ENCODE results near the gene CDK9. TPM values are rescaled to one million over a fixed set of nuclear protein-coding genes. Genes with fewer than 3 reads are reported as not detected.

CDK9 gene
- total RNA-seq, 1 donor from 2014 or later: 22.4 TPM

DNA sequence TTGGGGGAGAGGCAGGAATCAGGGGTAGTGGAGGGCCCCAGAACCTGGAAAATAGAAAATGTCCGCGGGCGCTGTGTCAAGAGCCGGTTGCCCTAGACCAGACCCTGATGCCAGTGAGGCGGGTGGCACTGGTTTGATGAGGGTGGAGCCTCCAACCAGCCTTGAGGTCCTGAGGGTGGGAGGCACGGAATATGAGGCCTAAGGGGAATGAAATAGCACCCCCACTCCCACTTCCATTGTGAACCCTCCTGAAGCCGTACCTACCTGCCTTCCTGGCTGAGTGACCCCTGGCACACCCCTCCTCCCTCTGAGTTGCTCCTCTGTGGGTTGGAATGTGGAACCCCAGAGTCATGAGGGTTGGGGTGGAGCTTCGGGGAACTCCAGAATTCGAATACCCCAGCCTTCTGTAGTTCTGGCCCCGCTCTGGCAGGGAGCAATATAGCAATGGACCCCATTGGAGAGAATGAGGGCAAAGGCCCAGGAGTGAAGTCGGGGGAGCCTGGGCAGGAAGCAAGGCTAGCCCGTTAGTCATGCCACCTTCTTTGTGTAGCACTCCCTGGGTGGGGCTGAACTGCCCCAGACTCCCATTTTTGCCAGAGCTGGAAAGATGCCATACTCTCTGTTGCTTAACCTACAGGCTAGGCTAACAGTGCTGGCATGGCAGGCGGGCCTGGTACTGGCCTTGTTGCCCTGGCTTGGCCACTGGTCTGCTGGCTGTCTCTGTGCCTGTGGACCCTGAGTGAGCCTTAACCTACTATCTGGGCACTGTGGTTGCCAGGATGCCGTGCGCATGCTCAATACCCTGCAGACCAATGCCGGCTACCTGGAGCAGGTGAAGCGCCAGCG is 17.9 kb downstream of the CDK9 start:
- no peak for DNase-seq (ENCODE audit: low spot score)

GRCh38 chr9:127805620-127806019 is 19.8 kb downstream of the CDK9 start:
- DNase-seq (ENCODE audit: low spot score): no peak

- no peak for DNase-seq (ENCODE audit: low spot score)
Observed at GRCh38 chr9:127806871-127807270, 21.0 kb downstream of the CDK9 start.

GRCh38 chr9:127808347-127809001 is 22.6 kb downstream of the CDK9 start:
- DNase-seq (ENCODE audit: low spot score): no peak

- DNase-seq (ENCODE audit: low spot score): no peak
Observed at GRCh38 chr9:127809002-127809539, 23.2 kb downstream of the CDK9 start.

- DNase-seq (ENCODE audit: low spot score): no peak
Observed at GRCh38 chr9:127809540-127810377, 23.9 kb downstream of the CDK9 start.

- DNase-seq (ENCODE audit: low spot score): no peak
Observed at GRCh38 chr9:127810378-127811187, 24.7 kb downstream of the CDK9 start.

GRCh38 chr9:127812011-127812410 is 26.2 kb downstream of the CDK9 start:
- DNase-seq (ENCODE audit: low spot score): no peak

DNA sequence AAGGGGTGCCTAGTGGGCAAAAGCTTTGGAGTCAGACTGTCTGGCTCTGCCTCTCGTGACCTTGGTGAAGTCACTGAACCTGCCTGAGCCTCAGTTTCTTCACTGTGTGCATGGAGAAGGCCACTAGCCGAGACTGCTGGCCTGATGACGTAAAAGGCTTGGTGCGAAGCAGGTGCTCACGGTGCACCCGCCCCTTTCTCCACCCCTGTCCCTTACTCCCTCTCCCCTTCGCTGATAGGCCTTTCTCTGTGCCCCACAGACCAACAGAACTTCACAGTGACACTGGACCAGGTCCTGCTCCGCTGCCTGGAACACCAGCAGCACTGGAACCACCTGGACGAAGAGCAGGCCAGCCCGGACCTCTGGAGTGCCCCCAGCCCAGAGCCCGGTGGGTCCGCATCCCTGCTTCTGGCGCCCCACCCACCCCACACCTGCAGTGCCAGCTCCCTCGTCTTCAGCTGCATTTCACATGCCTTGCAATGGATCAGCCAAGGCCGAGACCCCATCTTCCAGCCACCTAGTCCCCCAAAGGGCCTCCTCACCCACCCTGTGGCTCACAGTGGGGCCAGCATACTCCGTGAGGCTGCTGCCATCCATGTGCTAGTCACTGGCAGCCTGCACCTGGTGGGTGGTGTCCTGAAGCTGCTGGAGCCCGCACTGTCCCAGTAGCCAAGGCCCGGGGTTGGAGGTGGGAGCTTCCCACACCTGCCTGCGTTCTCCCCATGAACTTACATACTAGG is 27.3 kb downstream of the CDK9 start:
- no peak for DNase-seq (ENCODE audit: low spot score)

DNA sequence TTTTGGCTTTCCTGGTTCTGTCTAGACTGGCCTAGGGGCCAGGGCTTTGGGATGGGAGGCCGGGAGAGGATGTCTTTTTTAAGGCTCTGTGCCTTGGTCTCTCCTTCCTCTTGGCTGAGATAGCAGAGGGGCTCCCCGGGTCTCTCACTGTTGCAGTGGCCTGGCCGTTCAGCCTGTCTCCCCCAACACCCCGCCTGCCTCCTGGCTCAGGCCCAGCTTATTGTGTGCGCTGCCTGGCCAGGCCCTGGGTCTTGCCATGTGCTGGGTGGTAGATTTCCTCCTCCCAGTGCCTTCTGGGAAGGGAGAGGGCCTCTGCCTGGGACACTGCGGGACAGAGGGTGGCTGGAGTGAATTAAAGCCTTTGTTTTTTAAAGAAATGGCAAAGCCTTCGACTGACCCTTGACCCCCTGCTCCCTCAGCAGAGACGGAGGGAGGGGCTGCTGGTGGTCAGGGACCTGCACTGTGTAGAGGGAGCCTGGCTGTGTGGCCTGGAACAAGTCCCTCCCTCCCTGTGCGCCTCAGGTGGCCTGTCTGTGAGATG is 27.9 kb downstream of the CDK9 start:
- no peak for DNase-seq (ENCODE audit: low spot score)

DNA sequence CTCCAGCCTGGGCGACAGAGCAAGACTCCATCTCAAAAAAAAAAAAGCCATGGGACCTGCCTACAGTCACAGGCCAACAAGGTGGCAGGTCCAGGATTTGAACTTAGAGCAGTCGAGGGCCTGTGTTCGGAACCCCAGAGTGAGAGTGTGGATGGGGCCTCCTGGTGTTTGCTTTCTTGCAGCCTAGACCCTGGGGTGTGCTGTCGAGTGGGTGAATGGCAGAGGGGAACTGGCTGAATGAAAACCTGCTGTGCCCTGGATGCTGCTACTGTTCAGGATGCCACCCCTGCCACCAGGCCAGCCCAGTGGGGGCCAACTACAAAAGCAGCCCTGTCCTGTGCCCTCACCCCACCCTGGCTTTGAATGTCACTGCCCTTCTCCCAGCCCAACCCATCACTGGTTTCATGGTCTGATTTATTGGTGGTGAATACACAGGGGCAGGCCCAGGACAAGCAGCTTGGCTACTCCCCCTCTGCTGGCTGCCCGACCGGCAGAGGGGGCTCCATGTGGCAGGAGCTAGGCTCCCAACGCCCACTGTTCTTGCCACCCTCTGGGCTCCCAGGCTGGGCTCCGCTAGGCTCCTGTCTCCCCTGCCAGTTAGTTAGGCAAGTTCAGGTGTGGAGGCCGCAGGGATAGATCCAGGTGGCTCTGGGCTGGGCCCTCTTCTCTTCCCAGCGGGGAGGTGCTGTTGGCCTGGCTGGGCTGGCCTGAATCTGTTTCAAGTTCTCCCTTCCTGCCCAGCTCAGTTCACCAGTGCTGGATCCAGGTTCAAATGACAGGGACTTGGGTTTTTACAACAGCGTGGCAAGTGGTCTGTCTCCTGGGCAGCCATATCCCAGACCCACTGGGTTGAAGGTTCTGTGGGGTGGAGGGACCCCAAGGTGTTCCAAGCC is 29.0 kb downstream of the CDK9 start:
- no peak for DNase-seq (ENCODE audit: low spot score)

DNA sequence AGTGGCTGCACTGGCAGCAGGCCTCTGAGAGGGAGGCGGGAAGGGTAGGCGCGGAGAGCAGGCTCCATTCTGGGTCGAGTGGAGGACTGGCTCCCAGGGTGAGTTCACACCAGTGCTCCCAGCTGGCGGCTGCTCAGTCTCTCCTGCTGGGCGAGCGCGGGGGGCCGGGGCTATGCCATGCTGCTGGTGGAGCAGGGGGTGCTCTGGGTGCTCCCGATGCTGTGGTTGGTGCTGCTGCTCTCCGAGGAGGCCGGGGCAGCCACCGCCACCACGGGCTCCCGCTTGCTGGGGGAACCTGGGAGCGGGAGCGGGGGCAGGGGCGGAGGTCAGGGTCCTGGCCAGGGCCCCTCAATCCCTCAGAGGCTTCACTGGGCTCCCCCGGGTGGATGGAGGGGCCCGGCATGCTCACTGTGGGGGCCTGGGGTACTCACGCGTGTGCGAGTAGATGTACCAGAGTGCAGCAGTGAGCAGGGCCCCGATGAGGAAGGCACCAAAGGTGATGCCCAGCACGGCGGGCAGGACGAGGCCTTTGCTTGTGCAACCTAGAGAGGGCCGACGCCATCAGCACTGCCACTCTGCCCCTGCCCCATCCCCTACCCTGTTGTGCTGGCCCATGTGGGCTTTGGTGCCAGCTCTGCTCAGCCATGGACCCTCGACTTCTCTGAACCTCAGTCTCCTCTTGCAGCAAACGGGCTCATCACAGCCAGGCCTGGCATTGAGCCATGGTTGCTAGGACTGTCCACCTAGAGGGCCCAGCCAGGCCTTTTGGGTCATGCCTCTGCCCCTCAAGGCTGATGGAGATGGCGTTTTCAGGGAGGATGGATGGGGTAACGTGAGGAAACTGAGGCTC is 29.9 kb downstream of the CDK9 start:
- no peak for DNase-seq (ENCODE audit: low spot score)

DNA sequence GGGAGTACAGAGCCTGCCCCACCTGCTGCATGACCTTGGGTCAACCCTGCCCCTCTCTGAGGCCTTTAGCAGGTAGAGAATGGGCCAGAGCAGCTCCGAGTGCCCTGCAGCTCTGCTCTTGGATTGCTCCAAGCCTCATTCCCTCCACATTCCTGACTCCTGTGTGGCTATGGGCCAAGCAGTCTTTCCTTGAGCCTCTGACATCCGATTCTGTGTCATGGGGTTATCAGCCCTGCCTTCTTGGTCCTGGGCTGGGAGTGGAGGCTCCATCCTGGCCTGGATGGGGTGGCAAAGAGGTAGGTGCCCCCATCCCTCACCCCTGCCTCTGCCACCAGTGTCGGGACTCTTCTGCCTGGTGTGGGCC is 30.5 kb downstream of the CDK9 start:
- no peak for DNase-seq (ENCODE audit: low spot score)

DNA sequence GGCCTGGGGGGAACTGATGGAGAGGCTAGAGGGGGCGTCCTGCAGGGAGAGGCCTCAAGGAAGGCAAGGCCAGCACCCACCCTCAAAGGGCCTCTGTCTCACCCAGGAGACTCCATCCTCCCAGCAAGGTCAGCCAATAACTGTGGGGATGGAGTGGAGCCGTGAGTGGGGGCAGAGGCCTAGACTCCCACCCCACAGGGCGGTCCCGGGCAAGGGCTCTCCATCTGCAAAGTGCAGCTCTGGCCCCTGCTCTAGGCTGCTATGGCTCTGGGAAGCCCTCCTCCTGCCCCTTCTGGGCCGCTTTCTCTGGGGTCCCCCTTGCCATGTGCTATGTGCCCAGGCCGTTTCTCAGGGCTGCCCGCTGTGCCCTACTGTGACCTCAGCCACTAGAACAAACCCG is 30.9 kb downstream of the CDK9 start:
- no peak for DNase-seq (ENCODE audit: low spot score)

- DNase-seq (ENCODE audit: low spot score): no peak
Observed at GRCh38 chr9:127817881-127818434, 32.1 kb downstream of the CDK9 start.

DNA sequence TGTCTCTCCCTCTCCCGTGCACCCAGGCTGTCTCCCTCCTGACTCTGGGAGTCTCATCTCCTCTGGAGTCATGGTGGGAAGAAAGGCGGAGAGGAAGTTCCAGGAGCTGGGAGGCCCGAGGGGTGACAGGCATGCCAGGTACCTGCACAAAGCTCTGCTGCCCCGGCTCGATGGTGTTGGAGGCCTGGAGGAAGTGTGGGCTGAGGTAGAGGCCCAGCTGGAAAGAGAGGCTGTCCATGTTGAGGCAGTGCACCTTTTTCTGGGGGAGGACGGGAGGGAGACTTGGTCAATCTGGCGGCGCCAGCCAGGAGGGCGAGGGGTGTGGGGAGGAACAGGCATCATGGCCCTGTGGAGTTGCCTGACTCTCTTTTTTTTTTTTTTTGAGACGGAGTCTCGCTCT is 32.7 kb downstream of the CDK9 start:
- DNase-seq (ENCODE audit: low spot score): no peak

DNA sequence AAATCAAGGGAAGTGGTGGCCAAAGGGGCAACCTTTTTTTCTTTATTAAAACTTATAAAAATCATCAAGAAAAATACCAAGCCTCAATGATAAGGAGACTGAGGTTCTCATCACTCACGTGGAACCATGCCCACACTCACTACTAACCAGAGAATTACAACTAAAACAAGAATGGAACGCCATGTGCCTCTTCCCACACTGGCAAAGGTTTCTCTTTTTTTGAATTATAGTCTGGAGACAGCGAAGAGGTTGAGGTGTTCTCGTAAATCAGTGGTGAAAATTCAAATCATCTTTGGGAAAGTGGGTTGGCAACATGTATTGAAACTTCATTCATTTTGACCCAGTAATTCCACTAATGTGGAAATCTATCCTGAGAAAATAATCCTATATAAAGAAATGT is 36.3 kb downstream of the CDK9 start:
- no peak for DNase-seq (ENCODE audit: low spot score)
